GM13977 (cell line): Measurements from ENCODE around the gene DLG2.

Experiments used
- DNase-seq: peaks from one replicate; pipeline ENCODE4 v3.0.0; 2012; ENCODE audit warnings: low spot score
- in situ Hi-C: fragments of 300-500 bp; cut with MboI; formaldehyde crosslinking; loops from one replicate; pipeline ENCODE4 v1.12.0; 2022; ENCODE audit warnings: low sequenced_read_pairs, low pct_unique_long_range_greater_than_20kb, mixed read lengths, inconsistent platforms; ENCODE audit not compliant: unreplicated experiment
- TF ChIP-seq, protein P1 (sequence below): IDR thresholded peaks from 2 replicates; pipeline ENCODE4 v1.5.1; 2012; ENCODE audit warnings: mild to moderate bottlenecking, control low read depth; ENCODE audit not compliant: insufficient read depth; ENCODE audit errors: extremely low read depth, missing control alignments

DLG2 gene

DNA sequence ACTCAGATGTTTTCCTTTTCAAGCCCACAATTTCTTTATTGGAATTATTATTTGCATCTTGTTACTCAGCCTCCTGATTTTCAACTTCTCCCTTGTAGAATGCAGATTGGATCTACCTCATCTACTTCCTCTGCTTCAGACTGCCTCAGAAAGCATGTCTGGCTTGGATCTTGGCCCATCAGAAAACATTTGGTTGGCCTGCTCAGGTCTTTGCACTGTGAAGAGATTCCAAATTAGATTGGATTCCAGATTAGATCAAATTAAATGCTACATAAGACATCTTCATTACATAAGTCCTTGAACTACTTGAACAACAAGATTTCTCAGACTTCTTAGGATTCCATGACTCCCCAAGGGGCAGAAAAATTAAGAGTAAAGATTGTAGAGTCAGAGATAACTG is 358.0 kb downstream of the DLG2 start:
- in situ Hi-C loops: no loop called here
- TF ChIP-seq, protein P1, sequence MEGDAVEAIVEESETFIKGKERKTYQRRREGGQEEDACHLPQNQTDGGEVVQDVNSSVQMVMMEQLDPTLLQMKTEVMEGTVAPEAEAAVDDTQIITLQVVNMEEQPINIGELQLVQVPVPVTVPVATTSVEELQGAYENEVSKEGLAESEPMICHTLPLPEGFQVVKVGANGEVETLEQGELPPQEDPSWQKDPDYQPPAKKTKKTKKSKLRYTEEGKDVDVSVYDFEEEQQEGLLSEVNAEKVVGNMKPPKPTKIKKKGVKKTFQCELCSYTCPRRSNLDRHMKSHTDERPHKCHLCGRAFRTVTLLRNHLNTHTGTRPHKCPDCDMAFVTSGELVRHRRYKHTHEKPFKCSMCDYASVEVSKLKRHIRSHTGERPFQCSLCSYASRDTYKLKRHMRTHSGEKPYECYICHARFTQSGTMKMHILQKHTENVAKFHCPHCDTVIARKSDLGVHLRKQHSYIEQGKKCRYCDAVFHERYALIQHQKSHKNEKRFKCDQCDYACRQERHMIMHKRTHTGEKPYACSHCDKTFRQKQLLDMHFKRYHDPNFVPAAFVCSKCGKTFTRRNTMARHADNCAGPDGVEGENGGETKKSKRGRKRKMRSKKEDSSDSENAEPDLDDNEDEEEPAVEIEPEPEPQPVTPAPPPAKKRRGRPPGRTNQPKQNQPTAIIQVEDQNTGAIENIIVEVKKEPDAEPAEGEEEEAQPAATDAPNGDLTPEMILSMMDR: no peak
- DNase-seq: no peak

DNA sequence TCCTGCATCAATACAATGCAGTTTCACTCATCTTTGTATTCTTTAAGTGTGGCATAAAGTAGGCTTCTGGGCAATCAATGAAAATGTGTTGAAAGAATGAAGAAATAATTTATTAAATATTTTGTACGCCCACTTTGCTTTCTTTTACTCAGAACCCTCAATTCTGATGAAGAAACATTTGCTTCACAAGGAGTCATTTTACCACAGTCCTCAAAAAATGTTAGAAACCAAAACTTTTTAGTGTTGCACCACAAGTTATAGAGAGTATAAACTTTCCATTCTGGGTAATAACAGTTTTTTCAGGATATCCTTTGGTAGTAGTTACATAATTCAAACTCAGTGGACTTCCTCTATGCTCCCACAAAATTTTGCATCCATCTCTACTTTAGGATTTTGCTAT is 360.5 kb downstream of the DLG2 start:
- in situ Hi-C loops: no loop called here
- no peak for DNase-seq
- TF ChIP-seq, protein P1: no peak

DNA sequence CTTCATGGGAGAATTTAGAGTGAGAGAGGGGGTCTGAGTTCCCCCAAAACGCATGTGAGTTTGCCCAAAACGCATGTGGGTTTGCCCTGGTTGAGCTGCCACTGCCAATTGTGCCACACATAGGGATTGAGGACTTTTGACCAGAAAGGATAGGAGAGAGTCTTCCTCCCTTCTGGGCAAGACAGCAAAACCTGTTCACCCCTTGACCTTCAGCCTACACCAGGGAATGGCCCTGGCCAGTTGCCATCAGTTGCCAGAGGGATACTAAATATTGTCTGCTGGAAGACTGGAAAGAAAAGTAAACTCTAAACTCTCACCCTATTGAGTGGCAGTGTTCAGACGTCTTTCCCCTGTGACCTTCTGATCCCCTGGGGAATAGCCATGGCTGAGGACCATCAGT is 363.8 kb downstream of the DLG2 start:
- in situ Hi-C loops: no loop called here
- DNase-seq: no peak
- TF ChIP-seq, protein P1: no peak

DNA sequence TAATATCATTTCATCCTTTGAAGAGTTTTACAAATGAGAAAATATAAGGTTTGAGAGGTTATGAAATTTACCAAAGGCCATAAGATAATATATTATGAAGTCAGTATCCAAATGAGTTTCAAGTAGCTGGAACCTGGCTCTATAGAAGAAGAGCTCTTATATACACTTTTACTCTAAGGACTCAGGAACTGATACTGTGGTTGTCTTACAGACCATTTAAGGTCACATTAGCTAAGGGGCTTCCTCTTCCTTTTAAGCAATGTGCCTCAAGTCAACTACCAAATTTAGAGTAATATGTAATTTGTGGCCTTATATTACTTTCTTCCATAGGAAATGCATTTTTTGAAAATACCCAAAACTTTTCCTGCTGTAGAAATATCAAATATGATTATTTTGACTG is 369.3 kb downstream of the DLG2 start:
- in situ Hi-C loops: no loop called here
- no peak for DNase-seq
- TF ChIP-seq, protein P1: no peak

DNA sequence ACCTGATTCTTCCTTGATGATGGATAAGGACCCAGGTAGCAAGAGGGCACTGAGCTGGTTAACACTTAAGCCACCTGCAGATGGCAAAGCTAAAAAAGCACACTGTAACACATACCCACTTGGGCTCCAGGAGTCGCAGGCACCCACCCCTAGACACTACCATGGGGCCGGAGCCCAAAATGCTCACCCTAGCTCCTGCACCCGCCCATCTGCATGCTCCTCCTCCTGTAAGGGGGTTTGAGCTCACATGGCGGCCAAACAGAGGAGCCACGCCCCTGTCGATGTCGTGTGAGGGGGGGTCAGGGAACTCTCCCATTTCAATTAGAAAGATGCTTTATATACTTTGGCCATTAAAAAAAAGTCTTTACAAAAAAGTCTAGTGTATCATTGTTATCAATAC is 370.7 kb downstream of the DLG2 start:
- in situ Hi-C loops: no loop called here
- TF ChIP-seq, protein P1: no peak
- DNase-seq: no peak

DNA sequence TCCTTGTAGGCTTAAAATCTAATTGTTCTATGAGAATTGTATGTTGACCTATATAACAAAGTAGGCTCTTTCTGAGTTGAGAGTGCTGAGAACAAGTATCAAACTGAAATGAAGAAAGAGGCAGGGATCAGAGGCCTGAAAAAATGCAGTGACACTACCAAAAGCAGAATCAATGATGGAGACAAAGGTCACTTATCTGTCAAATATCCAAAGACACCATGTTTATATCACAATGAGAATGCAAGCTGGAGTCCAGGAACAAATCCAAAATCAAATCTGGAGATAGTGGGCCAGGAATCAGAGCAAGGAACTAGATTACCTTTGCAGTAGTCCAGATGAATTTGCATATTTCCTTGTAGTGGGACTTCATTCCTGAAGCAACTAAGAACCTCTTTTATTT is 377.7 kb downstream of the DLG2 start:
- in situ Hi-C loops: no loop called here
- DNase-seq: no peak
- TF ChIP-seq, protein P1: no peak

DNA sequence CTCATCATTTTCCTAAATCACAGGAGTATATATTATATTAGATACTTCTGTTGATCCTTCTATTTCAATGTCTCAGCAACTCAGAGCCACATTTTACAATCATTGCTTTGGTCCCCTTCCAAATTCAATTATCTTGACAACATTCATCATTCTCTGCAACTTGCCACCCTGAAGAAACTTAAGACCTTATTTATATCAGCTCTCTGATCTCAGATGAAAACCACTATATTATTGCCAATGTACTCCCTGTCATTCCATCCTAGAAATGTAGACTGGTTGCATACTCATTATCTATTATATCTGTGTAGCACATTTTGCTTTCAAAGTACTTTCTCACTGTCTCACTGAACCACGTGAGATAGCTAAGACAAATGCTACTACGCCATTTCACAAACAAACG is 379.3 kb downstream of the DLG2 start:
- TF ChIP-seq, protein P1: no peak
- in situ Hi-C loops: no loop called here
- no peak for DNase-seq
